HG03460 (cell line): Measurements from ENCODE around the gene LIN7A.
"Not testable (repeated sequence)": the region's sequence is repeated elsewhere in the genome, so short reads cannot be mapped to it uniquely, and the experiment has no call there.

Experiments used
- ATAC-seq: cut with Tn5 transposase; IDR thresholded peaks from one replicate; pipeline ENCODE4 v1.9.1; 2021; ENCODE audit not compliant: unreplicated experiment

The LIN7A gene

DNA sequence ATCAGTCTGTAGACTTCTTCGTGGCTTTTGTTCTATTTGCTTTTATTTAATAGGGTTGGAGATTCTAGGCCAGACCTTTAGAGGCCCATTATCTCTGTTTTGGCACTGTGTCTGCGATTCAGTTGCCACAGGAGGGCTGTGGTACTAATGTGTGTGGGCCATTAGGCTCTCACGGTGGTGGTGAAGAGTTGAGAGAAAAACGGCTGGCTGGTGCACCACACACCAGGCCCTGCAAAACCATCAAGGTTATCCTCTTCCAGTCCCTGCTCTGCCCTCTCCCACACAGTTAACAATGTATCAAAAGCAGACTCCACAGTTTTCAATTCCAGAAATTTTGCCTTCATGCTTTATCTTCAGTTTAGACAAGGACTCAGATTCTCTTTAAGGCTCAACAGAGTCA, 123.3 kb downstream of the LIN7A start:
- ATAC-seq, result no peak

DNA sequence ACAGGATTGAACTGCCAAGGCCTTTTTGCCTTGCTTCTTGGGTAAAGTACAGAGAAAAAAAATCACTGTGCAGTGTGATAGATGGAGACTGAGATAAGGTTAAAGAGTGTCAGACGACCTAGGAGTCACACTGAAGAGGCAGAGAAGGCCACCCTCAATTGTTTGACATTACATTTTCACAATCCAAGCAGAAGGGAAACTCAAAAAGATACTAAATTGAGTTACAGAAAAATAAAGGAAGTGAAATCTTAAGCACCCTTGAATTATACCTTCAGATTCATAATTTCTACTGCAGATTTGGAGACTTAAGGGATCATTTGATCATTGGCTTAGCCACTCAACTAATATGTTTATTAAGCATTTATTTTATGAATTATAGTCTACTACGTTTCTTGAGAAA, 123.9 kb downstream of the LIN7A start:
- ATAC-seq, result peak; percentile 37

DNA sequence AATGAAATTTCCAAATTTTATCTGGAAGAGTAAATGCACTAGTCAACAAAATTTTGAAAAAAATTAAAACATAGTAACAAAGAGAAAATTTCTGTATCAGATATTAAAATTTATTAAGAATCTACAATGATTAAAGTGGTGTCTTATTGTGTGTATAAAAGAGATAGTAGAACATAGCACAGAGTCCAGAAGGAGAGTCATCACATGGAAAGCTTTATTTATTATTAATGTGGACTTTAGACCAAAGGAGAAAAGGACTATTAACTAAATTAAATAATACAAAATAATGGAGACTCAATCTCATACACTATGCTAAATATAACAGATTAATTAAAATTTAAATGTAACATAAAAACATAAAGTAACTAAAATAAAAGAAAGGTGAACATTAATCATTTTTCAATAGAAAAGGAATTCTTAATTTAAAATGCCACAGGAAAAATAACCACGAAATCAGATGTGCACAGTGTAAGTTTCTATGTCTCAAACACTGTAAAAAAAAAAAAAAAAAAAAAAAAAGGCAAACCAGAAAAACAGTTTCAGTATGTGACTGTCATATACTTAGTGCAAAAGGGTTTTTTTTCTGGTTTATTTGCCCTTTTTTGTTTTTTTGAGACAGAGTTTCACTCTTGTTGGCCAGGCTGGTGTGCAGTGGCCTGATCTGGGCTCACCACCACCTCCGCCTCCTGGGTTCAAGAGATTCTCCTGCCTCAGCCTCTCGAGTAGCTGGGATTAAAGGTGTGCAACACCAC, 125.6 kb downstream of the LIN7A start:
- no peak for ATAC-seq

DNA sequence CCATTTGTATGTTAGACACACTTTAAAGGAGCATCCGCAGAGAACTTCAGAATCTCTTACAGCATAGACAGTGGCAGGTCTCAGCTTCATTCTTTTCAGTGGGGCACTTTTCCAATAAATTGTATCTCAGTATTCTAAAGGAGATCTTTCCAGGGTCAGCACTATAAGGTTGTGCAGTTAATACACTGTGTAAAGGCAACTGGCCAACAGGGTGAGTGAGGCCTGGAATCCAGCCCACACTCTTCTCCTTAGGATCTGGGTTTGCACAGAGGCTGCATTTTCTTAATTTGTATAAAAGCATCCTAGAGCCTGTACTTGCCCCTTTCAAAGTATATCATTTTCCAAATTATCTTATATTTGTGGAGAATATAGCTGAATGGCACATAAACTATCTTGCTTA, 126.9 kb downstream of the LIN7A start:
- no peak for ATAC-seq

DNA sequence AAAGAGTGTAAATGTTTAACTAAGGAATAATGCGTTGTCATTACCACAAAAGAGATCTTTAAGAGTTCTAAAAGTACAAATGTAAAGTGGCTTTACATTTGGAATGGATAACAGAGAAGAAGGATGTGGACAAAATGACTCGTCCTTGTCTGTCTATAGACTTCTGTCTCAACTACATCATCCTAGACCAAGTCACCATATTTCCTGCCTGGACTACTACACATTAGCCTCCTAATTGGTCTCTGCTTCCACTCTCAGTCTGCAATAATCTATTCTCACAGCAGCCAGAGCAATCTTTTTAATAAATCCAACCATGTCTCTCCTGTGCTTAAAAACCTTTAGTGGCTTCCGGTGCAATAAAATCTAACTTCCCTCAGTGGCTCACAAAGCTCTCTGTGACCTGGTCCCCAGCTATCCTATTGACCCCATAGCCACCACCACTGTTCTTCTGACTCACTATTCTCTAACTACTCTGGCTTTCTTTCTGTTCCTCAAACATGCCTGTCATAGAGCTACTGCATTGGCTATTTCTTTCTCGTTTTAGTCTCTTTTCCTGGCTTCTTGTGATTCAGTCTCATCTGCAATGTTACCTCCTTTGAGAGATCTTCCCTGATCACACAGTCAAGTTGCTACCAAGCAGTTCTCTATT, 130.0 kb downstream of the LIN7A start:
- peak; percentile 75 for ATAC-seq

DNA sequence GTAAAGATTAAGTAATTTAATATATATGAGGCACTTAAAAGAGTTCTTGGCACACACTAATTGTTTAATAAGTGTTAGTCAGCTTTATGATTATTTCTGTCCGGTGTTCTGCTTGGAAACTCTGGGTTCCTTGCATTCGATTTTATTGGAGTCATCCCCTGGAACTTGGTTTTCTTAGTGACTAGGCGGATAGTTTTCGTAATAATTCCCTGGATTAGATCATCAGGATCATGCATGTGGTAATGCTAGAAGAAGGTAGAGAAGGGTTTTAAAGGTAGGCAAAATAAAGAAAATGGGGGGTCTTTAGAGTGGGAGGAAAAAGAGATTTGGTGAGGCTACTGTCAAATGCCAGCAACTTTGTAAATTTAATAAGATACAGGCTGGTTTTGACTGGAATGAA, 132.6 kb downstream of the LIN7A start:
- no peak for ATAC-seq

DNA sequence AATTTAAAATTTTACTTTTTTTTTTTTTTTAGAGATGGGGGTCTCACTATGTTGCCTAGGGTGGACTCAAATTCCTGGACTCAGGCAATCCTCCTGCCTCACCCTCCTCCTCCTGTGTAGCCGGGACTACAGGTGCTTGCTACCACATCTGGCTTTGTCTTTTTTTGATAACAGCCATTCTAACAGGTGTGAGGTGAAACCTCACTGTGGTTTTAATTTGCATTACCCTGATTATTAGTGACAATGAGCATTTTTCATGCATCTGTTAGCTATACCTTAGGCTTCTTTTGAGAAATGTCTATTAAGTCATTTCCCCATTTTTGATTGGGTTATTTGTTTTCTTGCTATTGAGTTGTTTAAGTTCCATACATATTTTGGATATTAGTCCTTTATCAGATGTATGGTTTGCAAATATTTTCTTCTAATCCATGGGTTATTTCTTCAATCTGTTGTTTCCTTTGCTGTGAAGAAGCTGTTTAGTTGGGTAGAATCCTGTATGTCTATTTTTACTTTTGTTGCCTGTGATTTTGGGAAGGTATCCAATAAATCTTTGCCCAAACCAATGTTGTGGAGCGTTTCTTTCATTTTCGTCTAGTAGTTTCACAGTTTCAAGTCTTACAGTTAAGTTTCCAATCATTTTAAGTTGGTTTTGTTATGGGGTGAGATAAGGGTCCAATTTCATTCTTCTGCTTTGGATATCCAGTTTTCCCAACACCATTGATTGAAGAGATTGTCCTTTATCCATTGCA, 134.9 kb downstream of the LIN7A start:
- peak; percentile 79 for ATAC-seq

DNA sequence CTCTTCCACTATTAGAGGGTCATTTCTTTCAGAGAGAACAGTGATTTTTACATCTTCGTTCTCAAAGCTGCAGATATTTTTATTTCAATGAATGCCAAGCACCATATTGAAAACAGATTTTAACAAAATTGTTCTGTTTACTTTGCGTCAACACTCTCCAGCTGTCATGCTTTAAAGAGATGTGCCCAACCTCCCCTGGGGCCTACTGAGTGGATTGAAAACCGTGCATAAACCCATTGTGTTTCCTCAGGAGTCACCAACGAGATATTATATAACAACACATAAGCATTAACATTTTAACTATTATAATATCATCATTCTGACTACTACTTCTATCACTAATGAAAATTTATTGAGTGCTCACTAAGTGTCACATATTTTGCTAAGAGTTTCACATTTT, 139.5 kb downstream of the LIN7A start:
- no peak for ATAC-seq

DNA sequence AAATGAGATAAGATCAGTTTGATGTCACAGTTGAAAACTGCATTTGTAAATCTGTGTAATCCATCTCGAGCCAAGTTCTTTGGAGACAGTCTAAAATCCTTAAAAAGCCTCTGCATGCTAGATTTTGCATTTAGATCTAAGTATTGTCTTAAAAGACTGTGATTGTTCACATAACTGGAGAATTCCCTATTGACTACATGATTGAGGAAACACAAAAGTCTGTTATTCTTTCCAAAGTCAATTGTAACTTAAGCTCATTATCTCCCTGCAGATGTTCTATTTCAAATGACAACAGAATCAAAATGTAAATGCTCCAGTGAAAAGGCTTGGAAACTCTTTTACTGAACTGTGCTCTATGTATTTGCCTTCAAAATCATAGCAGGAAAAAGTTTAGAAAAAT, 143.2 kb downstream of the LIN7A start:
- ATAC-seq, result no peak

DNA sequence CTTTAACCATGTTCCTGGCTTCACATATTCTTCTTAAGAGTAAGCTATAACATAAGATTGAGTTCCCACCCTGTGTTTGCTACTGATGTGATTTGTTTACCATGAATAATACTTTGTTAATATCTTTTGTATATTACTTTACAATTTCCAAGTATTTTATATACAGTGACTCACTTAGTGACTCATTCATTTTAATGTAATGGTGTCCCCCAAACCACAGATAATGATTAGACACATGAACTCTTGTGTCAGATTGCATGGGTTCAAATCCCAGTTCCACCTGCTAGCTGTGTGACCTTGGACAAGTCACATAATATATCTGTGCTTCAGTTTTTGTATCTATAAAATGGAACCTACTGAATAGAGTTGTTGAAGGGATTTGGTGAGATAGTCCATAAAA, 144.9 kb downstream of the LIN7A start:
- ATAC-seq, result no peak

DNA sequence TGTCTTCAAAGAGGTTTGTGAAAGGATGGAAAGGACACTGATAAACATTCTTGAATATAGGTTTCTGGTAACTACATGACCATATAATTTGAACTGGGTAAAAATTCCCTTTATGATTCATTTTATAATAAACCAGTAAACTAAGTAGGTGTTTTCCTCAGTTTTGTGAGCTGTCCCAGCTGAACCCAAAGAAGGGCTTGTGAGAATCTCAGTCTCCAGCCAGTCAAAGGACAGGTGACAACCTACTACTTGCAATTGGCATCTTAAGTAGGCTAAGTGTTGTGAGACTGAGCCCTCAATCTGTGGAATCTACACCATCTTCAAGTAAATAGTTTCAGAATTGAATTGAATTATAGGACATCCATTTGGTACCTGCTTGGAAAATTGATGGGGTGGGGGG, 145.9 kb downstream of the LIN7A start:
- no peak for ATAC-seq

DNA sequence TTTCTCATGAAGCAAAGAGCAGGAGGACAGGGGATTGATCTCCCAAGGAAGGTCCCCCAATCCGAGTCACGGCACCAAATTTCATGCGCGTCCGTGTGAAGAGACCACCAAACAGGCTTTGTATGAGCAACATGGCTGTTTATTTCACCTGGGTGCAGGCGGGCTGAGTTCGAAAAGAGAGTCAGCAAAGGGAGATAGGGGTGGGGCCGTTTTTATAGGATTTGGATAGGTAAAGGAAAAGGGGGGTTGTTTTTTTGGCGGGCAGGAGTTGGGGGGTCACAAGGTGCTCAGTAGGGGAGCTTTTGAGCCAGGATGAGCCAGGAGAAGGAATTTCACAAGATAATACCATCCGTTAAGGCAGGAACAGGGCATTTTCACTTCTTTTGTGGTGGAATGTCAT, 149.3 kb downstream of the LIN7A start:
- not testable (repeated sequence) for ATAC-seq

DNA sequence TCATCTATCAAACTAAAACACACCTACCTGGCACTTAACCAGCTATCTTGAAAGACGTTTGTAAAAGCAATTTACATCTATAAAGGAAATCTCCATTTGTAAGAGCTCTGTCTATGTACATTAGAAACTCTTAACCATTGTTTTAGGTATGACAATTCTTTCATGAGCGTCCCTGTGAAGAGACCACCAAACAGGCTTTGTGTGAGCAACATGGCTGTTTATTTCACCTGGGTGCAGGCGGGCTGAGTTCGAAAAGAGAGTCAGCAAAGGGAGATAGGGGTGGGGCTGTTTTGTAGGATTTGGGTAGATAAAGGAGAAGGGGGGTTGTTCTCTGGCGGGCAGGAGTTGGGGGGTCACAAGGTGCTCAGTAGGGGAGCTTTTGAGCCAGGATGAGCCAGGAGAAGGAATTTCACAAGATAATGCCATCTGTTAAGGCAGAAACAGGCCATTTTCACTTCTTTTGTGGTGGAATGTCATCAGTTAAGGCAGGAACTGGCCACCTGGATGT, 154.7 kb downstream of the LIN7A start:
- not testable (repeated sequence) for ATAC-seq

DNA sequence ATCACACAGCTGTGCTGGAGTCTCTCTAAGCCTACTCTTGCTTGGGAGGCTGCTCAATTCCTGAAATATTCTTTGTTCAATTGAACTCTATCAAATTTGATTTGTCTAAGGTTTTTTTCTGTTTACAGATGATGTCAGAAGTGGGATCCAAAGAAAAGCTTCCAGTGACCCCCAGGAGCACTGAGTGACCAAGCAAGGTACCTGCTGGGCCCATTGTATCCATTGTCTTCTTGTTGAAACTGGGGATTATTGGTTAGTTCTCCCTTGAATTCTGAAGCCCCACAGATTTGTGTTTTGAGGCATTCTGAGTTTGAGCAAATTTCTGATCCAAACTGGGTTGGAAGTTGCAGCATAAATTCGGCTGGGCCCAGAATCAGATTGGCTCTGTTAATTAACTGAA, 156.4 kb downstream of the LIN7A start:
- ATAC-seq, result no peak

DNA sequence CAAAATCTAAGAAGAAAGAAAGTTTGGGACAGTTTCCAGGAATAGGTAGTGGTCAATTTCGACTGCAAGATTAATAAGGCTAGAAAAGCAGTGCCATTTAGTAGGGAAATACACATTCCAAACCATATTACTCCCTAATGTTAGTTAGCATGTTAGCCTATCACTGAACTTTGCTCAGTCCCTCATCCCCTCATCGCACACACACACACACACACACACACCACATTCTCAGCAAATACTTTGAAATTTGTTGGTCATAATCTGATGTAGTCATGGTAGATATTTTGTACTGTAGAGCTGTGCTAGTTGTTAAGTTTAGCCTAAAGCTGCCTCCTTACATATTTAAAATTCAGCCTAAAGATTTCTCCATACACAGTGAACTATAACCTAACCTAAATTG, 157.0 kb downstream of the LIN7A start:
- ATAC-seq, result no peak

DNA sequence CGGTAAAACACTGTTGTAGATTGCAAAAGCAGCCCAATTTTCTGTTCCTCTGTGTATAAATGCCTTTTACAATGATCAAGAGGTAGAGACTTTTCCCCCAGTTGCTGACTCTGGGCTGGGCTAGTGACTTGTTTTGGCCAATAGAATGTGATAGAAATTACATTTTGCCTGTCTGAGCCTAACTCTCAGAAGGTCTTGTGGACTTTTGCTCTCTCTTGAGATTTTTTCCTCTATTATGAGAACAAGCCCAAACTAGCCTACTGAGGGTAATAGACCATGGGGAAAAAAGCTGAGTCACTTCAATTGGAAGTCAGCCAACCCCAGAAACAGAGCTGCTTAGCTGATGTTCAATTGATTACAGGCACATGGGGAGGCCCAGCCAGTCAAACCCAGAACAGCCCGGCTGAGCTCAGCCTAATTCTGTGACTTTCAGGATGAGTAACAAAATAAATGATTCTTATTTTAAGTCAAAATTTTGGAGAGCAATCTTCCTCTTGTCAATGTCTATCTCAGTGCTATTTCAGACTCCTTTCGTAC, 159.7 kb downstream of the LIN7A start:
- ATAC-seq, result peak; percentile 97

DNA sequence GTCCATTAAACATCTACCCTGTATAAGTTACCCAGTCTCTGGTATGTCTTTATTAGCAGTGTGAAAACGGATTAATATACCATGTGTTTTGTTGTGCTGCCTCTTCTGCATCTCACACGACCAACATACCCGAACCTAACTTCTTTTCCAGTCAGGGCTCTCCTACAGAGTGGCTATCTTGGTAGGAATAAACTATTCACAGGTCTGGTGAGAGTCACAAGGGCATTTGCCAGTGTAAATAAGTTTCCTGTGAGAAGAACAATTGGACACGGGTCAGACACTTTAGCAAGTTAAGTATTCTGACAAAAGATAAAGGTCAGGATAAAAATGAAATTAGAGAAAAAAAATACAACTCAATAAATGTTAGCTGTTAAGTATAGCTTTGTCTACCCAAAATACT, 160.1 kb downstream of the LIN7A start:
- no peak for ATAC-seq

DNA sequence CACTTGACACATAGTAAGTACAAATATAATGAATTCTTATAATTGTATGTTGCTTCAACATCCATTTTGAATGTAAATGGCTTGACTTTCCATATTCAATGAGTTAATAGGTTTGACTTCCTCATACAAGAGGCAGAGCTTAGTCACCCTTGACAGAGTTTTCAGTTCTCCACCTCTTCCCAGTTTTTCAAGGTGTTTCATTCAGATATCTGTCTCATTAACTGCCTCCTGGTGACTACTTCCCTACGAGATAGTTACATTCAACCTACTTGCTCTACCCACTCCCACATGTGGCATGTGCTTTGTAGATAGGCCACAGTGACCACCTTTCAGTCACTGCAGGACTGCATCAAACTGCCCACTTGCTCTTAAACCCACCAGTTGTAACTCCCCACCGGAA, 161.0 kb downstream of the LIN7A start:
- no peak for ATAC-seq

DNA sequence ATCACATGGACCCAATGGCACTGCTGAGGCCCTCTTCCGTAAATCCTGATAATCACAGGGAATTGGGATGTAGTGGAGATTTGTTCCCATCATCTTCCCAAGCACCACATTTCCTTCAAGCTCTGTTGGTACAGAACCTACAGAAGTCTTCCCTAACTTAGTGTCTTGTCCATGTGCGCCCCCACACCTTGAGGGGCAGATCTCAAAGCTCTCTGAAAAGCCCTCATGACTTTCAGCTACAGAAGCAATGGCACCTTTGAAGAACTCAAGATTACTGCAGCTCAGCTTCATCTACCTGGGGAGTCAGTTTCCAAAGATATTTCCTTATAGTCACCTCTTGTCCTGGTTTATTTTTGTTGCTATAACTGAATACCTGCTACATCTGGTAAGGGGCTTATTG, 166.8 kb downstream of the LIN7A start:
- no peak for ATAC-seq

DNA sequence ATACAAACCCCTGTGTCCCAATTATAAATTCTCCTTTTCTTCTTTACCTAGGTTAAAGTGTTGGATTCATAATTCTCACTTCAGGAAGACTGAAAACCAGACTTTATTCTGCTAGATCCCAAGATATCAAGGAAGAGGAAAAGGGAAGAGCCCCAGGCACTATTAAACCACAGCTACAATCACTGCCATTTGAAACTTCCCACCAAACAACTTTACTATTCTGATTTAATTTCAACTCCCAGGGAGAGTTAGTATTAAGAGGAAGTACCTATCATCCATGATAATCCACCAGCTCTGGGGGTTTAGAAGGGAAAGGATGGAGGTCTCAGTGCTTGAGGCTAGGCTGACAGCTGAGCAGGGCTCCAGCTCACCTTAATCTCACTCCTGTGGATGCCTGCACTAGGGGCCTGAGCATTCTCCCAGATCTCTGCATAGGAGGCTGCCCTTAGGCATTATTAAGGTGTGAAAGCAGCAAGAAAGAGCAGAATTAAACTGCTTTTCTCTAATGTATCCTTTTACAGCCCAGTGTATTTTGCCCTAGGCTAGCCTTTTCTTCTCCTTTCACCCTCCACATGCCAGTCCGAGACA, 168.1 kb downstream of the LIN7A start:
- ATAC-seq, result no peak

DNA sequence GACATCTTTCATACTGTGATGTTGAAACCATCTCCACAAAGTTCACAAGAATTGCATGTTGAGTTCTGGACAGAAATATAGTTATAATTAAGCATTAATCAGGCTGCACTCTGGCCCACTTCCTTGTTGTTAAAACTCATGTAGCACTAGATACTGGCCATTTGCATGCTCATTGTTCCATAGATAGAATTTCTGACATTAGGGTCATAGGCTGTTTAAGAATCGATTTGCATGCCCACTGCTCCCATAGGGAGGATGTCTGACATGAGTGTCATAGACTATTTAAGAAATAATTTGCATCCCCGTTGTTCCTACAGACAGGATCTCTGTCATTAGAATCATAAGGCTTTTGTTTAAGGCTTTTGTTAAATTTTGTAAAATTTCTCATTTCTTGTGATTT, 170.8 kb downstream of the LIN7A start:
- peak; percentile 93 for ATAC-seq
